Dermis microvascular lymphatic vessel endothelial cell (primary cell): Measurements from ENCODE around the gene RPL36AL. TPM values are rescaled to one million over a fixed set of nuclear protein-coding genes. Genes with fewer than 3 reads are reported as not detected.

Experiments
- DNase-seq, 2 donors: peaks; one replicate each; pipeline versions ENCODE4 v3.0.0 to v3.0.0-alpha.2; 2010; ENCODE audit warnings: low read depth in 2 of 2
- total RNA-seq: library from RNA; depleted of rRNA; stranded (reverse); fragments of >200 nt; gene quantifications from 2 replicates; pipeline ENCODE4 v1.2.1, GENCODE V29; 2014

The RPL36AL gene
- total RNA-seq, 1 donor from 2014 or later = 233 TPM

DNA sequence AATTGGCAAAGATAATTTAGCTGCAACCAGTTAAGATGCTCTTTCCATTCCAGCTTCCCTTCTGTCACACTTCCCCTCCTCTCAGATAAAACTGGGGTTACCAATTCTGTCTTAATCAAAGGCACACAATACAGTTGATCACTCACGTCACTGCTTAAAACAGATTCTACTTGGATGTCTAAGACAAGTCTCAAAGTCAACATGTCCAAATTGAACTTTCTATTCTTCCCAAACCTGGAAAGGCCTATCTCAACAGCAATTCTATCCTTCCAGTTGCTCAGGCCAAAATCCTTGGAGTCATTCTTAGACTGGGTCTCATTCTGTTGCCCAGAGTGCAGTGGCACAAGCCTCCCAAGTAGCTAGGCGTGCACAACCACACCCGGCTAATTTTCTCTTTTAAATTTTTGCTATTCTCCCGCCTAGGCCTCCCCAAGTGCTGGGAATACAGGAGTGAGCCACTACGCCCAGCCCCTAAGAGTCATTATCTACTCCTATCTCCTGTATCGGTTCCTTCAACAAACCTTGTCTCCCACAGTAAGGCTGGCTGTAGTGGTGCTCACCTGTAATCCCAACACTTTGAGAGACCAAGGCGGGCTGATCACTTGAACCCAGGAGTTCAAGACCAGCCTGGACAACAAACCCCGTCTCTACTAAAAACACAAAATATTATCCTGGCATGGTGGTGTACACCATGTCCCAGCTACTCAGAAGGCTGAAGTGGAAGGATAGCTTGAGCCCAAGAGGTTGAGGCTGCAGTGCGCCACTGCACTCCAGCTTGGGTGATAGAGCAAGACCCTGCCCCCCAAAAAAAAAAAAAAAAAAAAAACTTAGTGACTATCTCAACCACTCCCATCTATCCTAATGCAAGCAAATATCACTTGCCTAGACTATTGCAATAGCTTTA, 39.0 kb downstream of the RPL36AL start:
- no peak for DNase-seq

DNA sequence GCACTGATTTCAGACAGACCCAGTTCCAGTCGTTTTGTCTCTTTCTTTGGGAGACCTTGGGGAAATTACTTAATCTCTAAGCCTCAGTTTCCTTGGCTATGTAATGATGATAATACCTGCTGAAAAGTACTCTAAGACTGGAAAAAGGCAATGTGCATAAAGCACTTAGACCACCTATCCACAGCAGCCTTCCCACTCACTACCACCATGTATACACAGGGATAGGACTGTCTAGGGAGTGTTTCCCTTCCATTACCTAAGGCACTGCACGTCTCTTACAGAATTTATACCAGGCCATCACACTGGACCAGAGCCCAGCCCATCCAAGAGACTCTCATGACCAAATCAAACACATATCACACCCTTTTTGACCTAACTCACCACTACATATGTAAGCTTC, 40.6 kb downstream of the RPL36AL start:
- no peak for DNase-seq

DNA sequence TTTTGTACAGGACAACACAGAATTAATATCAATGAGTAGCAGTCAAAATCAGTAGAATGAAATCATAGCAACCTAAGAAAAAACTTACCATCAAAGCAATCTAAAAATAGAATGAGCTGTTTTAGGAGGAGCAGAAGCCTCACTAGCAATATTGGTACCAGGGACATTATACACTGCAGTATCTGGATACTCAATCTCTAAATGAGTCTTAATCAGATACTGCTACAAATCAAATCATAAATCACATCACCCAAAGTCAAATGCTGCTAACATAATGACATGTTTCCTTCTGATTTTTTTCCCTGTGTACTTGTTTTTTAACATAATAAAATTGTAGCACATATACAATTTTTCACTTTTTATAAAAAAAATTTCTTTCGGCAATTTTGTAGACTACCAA, 42.3 kb downstream of the RPL36AL start:
- DNase-seq = no peak

GRCh38 chr14:49574038-49574437, 46.4 kb downstream of the RPL36AL start:
- no peak for DNase-seq

GRCh38 chr14:49569281-49569680, 51.1 kb downstream of the RPL36AL start:
- DNase-seq = no peak

Other genes starting within 250 kb of the RPL36AL start
- gene RPS29, start 34.2 kb downstream of the RPL36AL start, total RNA-seq = 1,108 and 2,119 TPM in 2 replicates
- gene LRR1, start 21.7 kb downstream of the RPL36AL start, total RNA-seq = 11.4 and 25.0 TPM in 2 replicates
- gene MGAT2, start 173 bp upstream of the RPL36AL start, total RNA-seq = 58.2 and 59.5 TPM in 2 replicates
- gene DNAAF2, start 14.6 kb upstream of the RPL36AL start, total RNA-seq = 7.2 and 7.8 TPM in 2 replicates
- gene POLE2, start 67.6 kb upstream of the RPL36AL start, total RNA-seq = 5.2 and 10.9 TPM in 2 replicates
- gene KLHDC1, start 72.5 kb upstream of the RPL36AL start, total RNA-seq = 0.90 and 1.5 TPM in 2 replicates
- 67.7 and 74.0 TPM in 2 replicates for gene KLHDC2, start 147.5 kb upstream of the RPL36AL start, total RNA-seq
- gene NEMF, start 232.2 kb upstream of the RPL36AL start, total RNA-seq = 37.1 and 37.2 TPM in 2 replicates